Activated CD4-positive, alpha-beta memory T cell treated with anti-CD3 and anti-CD28 coated beads, Interleukin-2, amount 10 ng/mL, durations not matched to agents 7 days and 5 days (primary cell): ENCODE results near the gene BTNL9. TPM values are rescaled to one million over a fixed set of nuclear protein-coding genes. Genes with fewer than 3 reads are reported as not detected.
"Not testable (repeated sequence)": the region's sequence is repeated elsewhere in the genome, so short reads cannot be mapped to it uniquely, and the experiment has no call there.

Experiments used
- CTCF ChIA-PET: fragments of 350-600 bp; sonication (Branson Sonifier 250); formaldehyde crosslinking; loops from one replicate; lab custom pipeline; 2021; ENCODE audit warnings: antibody characterized with exemption, inconsistent platforms; lab: Charles Lee
- POLR2A ChIA-PET: fragments of 350-600 bp; sonication (Branson Sonifier 250); formaldehyde crosslinking; loops from one replicate; lab custom pipeline; 2021; ENCODE audit warnings: antibody characterized with exemption; lab: Charles Lee
- DNase-seq: peaks from one replicate; pipeline ENCODE4 v3.0.0-alpha.2; 2020
- H3K27ac Mint-ChIP-seq: one replicate; pipeline ENCODE4 v1.8.0; 2021; ENCODE audit warnings: mild to moderate bottlenecking, mixed read lengths
- H3K27me3 Mint-ChIP-seq: one replicate; pipeline ENCODE4 v1.8.0; 2021; ENCODE audit warnings: mixed read lengths
- H3K36me3 Mint-ChIP-seq: one replicate; pipeline ENCODE4 v1.8.0; 2021; ENCODE audit warnings: low read depth, mixed read lengths
- H3K4me1 Mint-ChIP-seq: one replicate; pipeline ENCODE4 v1.8.0; 2021; ENCODE audit warnings: mixed read lengths
- H3K4me3 Mint-ChIP-seq: one replicate; pipeline ENCODE4 v1.8.0; 2021; ENCODE audit warnings: mild to moderate bottlenecking, mixed read lengths
- H3K9me3 Mint-ChIP-seq: one replicate; pipeline ENCODE4 v1.8.0; 2021; ENCODE audit warnings: mixed read lengths
- total RNA-seq, 2 experiments: library from RNA; stranded (reverse); gene quantifications; one replicate each; pipeline ENCODE4 v1.2.3, GENCODE V29; 2021

Gene BTNL9
- total RNA-seq: not detected

- Mint-ChIP-seq H3K4me3 (no peak within 1 kb of the TSS), H3K4me1 (no peaks in the 10 kb centered on the region), H3K36me3 (no peaks in the 10 kb centered on the region), H3K27me3 (peaks cover 16% of the 10 kb centered on the region), H3K9me3 (no peaks in the 10 kb centered on the region), H3K27ac (no peak within 1 kb of the TSS)
- no peak for DNase-seq
- CTCF ChIA-PET: no interaction called here
- POLR2A ChIA-PET: no interaction called here
Measured at GRCh38 chr5:181039931-181040630, at the start of gene BTNL9. TSS of gene BTNL9 (plus strand) at chr5:181040266. CDS start at chr5:181045490, 5,224 bp downstream.

- Mint-ChIP-seq H3K9me3 (no peaks in the 10 kb centered on the region), H3K4me3 (no peak overlapping the region), H3K36me3 (no peaks in the 10 kb centered on the region), H3K4me1 (no peaks in the 10 kb centered on the region), H3K27me3 (peaks cover 17% of the 10 kb centered on the region), H3K27ac (no peak overlapping the region)
- DNase-seq: no peak
- POLR2A ChIA-PET: no interaction called here
- CTCF ChIA-PET: no interaction called here
Measured at GRCh38 chr5:180990882-180991242, 49.2 kb upstream of the BTNL9 start.

- H3K27me3 Mint-ChIP-seq: no peaks in the 10 kb centered on the region
- H3K27ac Mint-ChIP-seq: no peak overlapping the region
- H3K9me3 Mint-ChIP-seq: no peaks in the 10 kb centered on the region
- no peak overlapping the region for H3K4me3 Mint-ChIP-seq
- no peaks in the 10 kb centered on the region for H3K4me1 Mint-ChIP-seq
- no peak for DNase-seq
- ChIA-PET CTCF (no interaction called here), POLR2A (no interaction called here)
- H3K36me3 Mint-ChIP-seq: no peaks in the 10 kb centered on the region
Measured at GRCh38 chr5:181001947-181002346, 38.1 kb upstream of the BTNL9 start.

- Mint-ChIP-seq H3K36me3 (no peaks in the 10 kb centered on the region), H3K27ac (no peak overlapping the region), H3K4me3 (no peak overlapping the region), H3K9me3 (no peaks in the 10 kb centered on the region), H3K27me3 (no peaks in the 10 kb centered on the region), H3K4me1 (no peaks in the 10 kb centered on the region)
- POLR2A ChIA-PET: no interaction called here
- CTCF ChIA-PET: no interaction called here
- no peak for DNase-seq
Measured at GRCh38 chr5:181005791-181006190, 34.3 kb upstream of the BTNL9 start.

GRCh38 chr5:181008136-181008535 is 31.9 kb upstream of the BTNL9 start:
- ChIA-PET POLR2A (no interaction called here), CTCF (no interaction called here)
- H3K4me1 Mint-ChIP-seq: no peaks in the 10 kb centered on the region
- DNase-seq: no peak
- H3K4me3 Mint-ChIP-seq: no peak overlapping the region
- H3K9me3 Mint-ChIP-seq: no peaks in the 10 kb centered on the region
- no peak overlapping the region for H3K27ac Mint-ChIP-seq
- H3K36me3 Mint-ChIP-seq: no peaks in the 10 kb centered on the region
- H3K27me3 Mint-ChIP-seq: peaks cover 3% of the 10 kb centered on the region

- CTCF ChIA-PET: not testable (repeated sequence)
Measured at GRCh38 chr5:181010018-181010417, 30.0 kb upstream of the BTNL9 start.

GRCh38 chr5:181014654-181015053 is 25.4 kb upstream of the BTNL9 start:
- H3K36me3 Mint-ChIP-seq, POLR2A ChIA-PET, H3K27me3 Mint-ChIP-seq, DNase-seq, CTCF ChIA-PET, H3K9me3 Mint-ChIP-seq, H3K4me3 Mint-ChIP-seq, H3K27ac Mint-ChIP-seq, H3K4me1 Mint-ChIP-seq: not testable (repeated sequence)

More at GRCh38 chr5:181010018-181010417, 30.0 kb upstream of the BTNL9 start:
- H3K4me1 Mint-ChIP-seq, H3K4me3 Mint-ChIP-seq, H3K9me3 Mint-ChIP-seq, H3K27ac Mint-ChIP-seq, H3K27me3 Mint-ChIP-seq, DNase-seq, H3K36me3 Mint-ChIP-seq, POLR2A ChIA-PET: not testable (repeated sequence)

GRCh38 chr5:181017448-181017847 is 22.6 kb upstream of the BTNL9 start:
- POLR2A ChIA-PET, H3K36me3 Mint-ChIP-seq, H3K27ac Mint-ChIP-seq, H3K9me3 Mint-ChIP-seq, CTCF ChIA-PET, H3K4me1 Mint-ChIP-seq, H3K27me3 Mint-ChIP-seq, DNase-seq, H3K4me3 Mint-ChIP-seq: not testable (repeated sequence)

- Mint-ChIP-seq H3K4me3 (no peak overlapping the region), H3K9me3 (peaks cover 8% of the 10 kb centered on the region), H3K27me3 (peaks cover 7% of the 10 kb centered on the region), H3K36me3 (no peaks in the 10 kb centered on the region), H3K27ac (no peak overlapping the region), H3K4me1 (no peaks in the 10 kb centered on the region)
- ChIA-PET POLR2A (no interaction called here), CTCF (no interaction called here)
- DNase-seq: no peak
Measured at GRCh38 chr5:181020688-181021087, 19.4 kb upstream of the BTNL9 start.

- POLR2A ChIA-PET: no interaction called here
- H3K36me3 Mint-ChIP-seq: no peaks in the 10 kb centered on the region
- peaks cover 4% of the 10 kb centered on the region for H3K27me3 Mint-ChIP-seq
- H3K9me3 Mint-ChIP-seq: peaks cover 8% of the 10 kb centered on the region
- no peak overlapping the region for H3K4me3 Mint-ChIP-seq
- no peaks in the 10 kb centered on the region for H3K4me1 Mint-ChIP-seq
- CTCF ChIA-PET: no interaction called here
- DNase-seq: no peak
- no peak overlapping the region for H3K27ac Mint-ChIP-seq
Measured at GRCh38 chr5:181024245-181025064, 15.6 kb upstream of the BTNL9 start.

GRCh38 chr5:181027452-181028031 is 12.5 kb upstream of the BTNL9 start:
- CTCF ChIA-PET: no interaction called here

GRCh38 chr5:181028032-181028819 is 11.8 kb upstream of the BTNL9 start:
- H3K4me1 Mint-ChIP-seq: no peaks in the 10 kb centered on the region
- H3K27ac Mint-ChIP-seq: no peak overlapping the region
- ChIA-PET POLR2A (no interaction called here), CTCF (no interaction called here)
- H3K9me3 Mint-ChIP-seq: no peaks in the 10 kb centered on the region
- H3K36me3 Mint-ChIP-seq: no peaks in the 10 kb centered on the region
- DNase-seq: no peak
- H3K4me3 Mint-ChIP-seq: no peak overlapping the region
- peaks cover 2% of the 10 kb centered on the region for H3K27me3 Mint-ChIP-seq

More at GRCh38 chr5:181027452-181028031, 12.5 kb upstream of the BTNL9 start:
- Mint-ChIP-seq H3K36me3 (no peaks in the 10 kb centered on the region), H3K4me3 (no peak overlapping the region), H3K27ac (no peak overlapping the region), H3K4me1 (no peaks in the 10 kb centered on the region), H3K9me3 (peaks cover under 1% of the 10 kb centered on the region), H3K27me3 (peaks cover 2% of the 10 kb centered on the region)
- no peak for DNase-seq
- POLR2A ChIA-PET: no interaction called here

GRCh38 chr5:181031716-181032115 is 8.3 kb upstream of the BTNL9 start:
- POLR2A ChIA-PET: no interaction called here

More at GRCh38 chr5:181031716-181032115, 8.3 kb upstream of the BTNL9 start:
- H3K36me3 Mint-ChIP-seq: no peaks in the 10 kb centered on the region
- H3K9me3 Mint-ChIP-seq: no peaks in the 10 kb centered on the region
- H3K4me1 Mint-ChIP-seq: no peaks in the 10 kb centered on the region
- CTCF ChIA-PET: no interaction called here
- no peak overlapping the region for H3K27ac Mint-ChIP-seq
- H3K27me3 Mint-ChIP-seq: no peaks in the 10 kb centered on the region
- H3K4me3 Mint-ChIP-seq: no peak overlapping the region
- no peak for DNase-seq
